Stimulated activated CD4-positive, alpha-beta T cell treated with anti-CD3 and anti-CD28 coated beads, TNF-alpha, amount 100 ng/mL, for 4 hours (primary cell): Measurements from ENCODE around the gene CROCC2.

Source experiments
- DNase-seq, 3 experiments: peaks; one replicate each; pipeline ENCODE4 v3.0.0-alpha.2; 2020; ENCODE audit warnings: low read depth in 3 of 3

CROCC2 gene

DNA sequence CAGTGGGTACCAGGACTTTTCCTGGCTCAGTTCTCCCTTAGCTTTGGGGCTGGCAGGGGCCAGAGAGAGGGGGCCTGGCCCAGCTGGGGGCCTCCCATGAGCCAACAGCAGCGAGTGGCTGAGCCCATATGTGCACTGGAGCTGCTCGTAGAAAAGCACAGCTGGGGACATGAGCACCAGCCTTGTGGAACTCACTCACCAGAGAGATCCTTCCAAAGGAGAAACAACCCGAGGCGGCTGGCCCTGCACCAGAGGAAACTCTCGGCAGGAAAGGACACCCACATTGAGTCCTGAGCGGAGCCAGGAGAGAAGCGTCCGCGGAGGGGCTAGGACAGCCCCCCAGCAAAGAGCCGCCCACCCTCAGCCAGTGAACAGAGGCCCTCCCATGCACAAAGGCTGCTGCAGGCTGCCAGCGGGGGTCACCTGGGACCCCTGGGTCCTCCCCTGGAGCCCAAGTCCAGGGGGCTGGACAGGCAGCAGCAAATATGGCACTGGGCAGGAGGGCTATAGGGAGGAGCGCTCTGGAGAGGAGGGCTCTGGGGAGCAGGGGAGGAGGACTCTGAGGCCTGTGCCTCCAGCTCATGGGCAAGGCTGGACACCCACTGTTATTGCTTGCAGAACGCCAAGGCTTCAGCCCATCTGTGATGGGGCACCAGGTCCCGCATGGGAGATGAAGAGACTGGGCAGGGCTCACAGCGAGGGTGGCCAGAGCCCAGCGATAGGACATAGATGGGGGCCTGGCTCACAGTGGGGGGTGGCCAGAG lies 50.2 kb downstream of the CROCC2 start:
- DNase-seq: no peak

DNA sequence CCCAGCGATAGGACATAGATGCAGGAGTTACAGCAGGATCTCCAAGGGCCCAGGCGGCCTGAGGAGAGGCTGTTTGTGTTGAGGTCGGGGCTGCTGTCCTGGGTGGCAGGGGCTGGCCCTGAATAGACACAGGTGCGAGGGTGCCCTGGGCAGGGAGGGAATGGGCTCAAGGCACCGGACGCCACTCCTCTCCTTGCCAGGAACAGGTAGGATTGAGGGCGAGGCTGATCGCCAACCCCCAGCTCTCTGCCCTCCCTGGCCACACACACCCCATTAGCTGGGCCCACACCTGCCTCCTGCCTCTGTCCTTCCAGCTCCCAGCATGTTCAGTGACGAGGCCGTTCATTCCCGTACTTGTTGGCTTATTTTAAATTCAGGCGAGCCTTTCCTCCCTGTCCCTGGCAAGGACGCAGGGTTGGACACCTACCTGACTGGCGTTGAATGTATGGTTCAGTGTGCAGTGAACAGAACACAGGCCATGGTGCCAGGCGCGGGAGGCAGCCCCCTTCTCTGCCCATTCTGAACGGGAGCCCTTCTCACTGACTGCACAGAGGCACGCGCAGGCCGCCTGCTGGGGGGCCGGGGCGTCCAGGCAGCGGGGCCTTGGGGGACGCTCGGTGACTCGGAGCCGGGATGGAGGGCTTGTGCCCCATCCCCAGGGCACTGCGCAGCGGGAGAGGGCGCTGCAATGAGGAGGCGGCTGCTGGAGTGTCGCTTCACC lies 51.0 kb downstream of the CROCC2 start:
- no peak for DNase-seq

DNA sequence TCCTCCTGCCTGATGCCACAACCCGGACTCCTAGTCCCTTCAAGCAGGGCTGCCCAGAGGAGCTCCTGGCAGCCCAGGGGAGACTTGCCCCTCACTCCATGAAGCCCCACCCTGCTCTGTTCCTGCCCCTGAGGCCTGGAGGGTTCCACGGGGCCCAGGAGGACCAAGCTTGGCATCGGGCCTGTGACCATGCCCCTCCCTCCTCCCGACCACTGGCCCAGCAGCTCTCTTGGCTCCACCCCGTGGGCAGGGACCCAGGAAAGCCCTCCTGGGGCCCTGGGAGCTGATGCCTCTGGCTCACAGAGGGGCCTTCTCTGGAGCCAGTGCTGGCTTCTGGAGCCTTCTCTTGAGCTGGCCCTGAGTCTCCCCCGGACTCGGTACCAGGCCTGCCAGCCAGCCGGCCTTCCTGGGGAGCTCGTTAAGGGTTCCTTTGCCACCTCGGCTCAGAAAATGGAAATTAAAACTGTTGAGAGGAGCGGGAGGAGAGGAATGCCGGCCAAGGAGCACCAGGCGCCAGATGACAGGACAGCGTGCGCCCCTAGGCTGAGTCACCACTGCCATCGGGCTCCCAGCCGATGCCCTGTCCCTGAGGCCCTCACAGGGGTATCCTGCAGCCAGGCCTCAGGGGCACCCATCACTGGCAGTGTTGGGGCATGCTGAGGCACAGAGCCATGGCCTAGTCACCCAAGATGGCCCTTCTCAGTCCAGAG lies 51.7 kb downstream of the CROCC2 start:
- no peak for DNase-seq

DNA sequence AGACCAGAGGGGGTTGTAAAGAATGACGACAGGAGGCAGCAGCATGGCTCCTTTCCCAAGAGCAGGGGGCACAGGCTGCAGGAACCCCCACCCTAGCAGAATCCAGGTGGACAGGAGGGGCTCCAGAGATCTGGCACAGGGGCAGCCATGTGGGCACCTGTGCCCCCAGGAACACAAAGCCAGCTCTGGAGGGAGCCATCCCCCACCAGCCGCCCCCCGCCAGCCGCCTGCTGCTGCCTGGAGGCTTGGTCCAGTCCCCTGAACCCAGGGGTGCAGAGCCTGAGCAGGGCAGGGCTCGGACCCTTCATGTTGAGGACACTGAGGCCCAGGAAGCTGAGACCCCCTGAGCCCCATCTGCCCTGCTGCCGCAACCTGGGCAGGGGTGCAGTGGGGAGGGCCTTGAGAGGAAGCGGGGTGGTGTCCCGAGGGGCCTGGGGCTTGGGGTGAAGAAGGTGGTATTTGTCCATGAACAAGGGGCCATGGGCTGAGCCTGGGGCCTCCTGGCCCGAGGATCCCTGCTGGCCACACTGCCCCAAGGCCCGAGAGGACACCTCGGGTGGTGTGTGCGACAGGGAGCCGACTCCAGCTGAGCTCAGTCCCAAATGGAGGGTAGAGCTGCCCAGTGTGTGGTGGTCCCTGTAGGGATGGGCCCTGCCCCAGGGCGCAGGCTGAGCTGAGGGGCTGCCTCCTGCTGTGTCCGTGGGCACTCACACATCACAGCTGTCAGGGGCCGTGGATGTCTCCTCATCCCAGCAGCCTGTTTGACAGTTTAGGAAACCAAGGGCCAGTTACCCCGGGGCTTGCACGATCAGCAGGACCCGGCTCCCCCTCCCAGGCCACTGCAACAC lies 52.5 kb downstream of the CROCC2 start:
- no peak for DNase-seq

DNA sequence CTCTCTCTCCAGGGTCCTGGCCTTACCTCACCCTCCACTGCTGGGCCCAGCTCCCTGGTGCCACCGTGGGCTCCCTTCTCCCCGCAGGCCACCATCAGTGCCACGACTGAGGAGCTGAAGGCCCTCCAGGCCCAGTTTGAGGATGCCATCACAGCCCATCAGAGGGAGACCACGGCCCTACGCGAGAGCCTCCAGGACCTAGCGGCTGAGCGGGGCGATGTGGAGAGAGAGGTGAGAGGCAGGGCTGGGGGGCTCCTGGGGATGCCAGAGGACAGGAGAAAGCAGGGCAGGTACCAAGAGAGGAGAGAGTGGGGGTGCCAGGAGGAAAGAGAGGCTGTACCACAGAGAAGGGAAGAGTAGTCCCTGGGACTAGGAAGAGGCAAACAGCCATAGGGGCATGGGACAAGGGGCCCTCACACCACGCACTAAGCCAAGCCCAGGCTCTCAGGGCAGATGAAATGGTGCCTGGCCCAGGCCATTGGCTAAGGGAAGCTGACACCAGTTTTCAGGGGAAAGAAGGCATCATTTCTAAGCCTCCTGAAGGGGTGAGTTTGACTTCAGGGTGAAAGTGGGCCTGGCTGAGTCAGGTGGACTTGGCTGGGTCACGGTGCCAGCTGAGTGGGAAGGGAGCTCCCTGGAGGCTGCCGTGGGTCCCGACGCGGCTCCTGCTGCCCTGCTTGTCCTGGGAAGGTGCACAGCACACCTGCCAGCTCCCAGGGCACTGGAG lies 53.2 kb downstream of the CROCC2 start:
- DNase-seq: no peak

DNA sequence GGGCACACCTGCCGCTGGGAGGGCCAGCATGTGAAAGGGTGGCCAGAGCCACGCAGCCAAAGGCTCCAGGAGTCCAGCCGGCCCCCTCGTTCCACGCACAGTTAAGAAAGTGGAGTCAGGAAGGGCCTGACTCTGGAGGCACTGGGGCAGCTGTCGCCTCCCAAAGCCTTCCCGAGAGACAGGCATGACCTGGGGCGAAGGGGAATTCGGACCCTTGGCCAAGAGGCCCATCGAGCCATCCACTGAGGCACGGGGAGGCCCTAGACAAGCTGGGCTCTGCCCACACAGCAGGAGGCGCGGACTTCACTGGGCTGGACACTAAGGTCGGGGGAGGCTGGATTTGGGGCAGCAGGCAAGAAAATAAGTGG lies 53.8 kb downstream of the CROCC2 start:
- DNase-seq: no peak

DNA sequence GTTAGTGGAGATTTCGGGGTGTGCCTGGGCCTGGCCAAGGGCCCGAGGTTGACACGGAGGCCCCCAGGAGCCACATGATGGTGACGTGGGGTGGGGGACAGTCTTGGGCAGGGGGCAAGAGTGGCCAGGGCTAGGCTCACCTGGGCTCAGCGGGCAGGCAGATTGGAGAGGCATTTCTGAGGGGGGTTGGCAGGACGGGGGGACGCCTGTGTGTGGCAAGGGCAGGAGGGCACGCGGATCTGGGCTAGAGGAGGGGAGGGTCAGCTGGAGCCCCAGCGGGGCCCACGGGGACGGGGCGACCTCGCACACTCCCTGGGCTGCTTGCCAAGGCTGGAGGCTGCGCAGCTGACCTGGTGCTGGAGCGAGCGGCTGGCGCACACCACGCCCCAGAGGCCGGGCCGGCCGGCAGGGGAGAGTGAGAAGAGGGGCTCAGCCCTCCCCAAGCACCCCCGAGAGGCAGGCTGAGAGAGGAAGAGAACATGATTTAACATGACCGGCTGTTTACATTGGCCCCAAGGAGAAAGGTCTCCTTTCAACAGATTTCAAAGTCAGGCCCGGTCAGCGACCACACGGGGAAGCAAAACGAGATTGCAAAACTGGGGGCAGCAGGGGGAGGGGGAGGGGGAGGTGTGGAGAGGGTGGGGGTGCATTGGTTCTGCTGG lies 54.3 kb downstream of the CROCC2 start:
- no peak for DNase-seq

DNA sequence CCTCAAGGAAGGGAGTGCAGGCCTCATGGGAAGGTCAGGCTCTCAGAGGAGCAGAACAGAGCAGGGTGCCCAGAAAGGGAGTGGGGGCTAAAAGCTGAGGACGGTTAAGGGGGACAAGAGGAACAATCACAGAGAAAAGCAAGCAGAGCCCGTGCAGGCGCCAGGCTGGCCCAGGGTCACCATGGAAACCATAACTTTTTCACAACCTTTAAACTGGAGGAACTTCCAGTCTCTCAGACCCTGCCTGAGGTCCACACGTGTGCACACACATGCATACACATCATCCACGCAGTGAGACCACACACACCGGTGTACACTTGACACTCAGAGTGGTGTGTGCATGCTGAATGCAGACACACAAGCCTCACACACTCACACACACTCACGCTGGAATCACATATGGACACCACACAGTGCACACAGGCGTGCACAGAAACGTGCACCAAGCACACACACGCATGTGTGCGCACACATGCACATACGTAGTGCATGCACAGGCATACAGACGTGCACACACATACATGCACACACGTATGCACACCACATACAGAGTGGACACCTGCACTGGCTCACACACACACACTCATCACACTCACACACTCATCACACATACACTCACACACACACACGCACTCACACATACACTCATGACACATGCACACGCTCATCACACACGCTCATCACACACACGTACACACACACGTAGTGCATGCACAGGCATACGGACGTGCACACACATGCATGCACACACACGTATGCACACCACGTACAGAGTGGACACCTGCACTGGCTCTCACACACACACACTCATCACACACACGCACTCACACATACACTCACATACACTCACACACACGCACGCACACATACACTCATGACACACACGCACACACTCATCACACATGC lies 55.1 kb downstream of the CROCC2 start:
- DNase-seq: no peak

DNA sequence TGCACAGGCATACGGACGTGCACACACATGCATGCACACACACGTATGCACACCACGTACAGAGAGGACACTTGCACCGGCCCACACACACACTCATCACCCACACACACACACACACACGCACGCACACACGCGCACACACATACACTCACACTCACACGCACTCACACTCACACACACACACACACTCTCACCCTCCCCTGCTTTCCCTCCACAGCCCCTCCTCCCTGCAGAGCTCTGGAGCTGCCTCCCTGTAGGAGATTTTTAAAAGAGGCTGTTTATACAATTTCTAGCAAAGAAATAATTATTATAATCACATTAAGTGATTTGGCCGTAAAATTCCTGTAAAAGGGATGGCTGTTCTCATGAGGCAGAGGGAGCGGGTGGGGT lies 55.8 kb downstream of the CROCC2 start:
- DNase-seq: no peak

DNA sequence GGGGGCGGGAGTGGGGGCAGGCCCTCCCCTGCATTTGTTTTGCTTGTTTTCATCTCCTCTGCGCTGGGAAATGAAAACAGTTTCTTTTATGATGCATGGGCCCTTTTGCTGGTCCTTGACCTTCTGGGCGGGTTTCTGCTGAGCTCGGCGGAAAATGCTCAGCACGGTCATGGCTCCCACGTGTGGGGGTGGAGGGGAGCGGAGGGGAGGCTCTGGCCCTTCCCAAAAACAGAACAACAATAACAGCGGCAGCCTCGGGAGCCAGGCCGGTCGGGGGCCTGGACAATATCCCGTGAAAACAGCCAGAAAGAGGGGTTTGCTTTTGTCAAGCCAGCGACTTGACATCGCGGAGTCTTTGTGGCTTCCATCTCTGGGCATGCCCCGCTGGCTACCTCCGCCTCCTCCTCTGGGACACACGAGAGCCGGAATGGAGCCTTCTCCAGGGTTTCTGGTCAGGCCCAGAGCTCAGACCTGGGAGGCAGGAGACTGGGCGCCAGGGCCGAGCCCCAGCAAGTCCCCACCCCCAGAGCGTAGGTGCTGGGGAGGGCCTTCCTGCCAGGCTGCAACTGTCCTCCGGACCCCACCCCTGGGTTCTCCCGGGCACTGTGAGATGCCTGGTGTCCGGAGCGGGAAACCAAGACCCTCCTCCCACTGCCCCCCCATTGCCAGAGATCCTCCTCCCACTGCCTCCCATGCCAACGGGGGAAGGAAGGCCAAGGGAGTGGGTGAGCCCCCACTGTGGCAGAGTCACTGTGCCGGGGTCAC lies 56.3 kb downstream of the CROCC2 start:
- no peak for DNase-seq

DNA sequence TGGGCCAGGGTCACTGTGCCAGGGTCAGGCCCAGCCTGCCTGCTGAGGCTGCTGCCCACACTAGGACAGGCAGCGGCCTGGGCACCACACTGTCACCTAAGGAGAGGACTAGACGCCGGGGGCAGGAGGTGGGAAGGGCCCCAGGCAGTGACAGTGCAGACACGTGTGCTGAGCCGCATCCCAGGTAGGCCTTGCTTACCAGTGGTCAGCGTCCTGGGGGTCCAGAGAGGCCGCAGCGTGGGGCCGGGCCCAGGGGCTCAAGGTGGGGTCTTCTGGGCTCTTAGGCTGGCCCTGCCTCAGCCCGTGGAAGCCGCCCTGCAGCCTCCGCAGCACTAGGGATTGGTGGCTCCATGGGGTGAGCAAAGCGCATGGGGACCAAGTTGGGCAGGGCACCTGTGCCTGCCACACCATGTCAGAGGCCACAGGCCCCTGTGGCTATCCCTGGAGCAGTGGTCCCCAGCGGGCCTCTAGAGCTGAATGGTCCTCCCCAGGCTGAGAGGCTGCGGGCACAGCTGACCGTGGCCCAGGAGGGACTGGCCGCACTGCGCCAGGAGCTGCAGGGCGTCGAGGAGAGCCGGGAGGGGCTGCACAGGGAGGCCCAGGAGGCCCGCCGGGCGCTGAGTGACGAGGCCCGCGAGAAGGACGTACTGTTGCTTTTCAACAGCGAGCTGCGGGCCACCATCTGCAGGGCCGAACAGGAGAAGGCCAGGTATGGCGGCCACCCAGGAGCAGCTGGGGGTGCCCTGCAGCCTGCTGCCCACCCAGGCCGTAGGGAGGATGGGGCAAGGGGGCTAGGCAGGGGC lies 57.1 kb downstream of the CROCC2 start:
- DNase-seq: no peak

DNA sequence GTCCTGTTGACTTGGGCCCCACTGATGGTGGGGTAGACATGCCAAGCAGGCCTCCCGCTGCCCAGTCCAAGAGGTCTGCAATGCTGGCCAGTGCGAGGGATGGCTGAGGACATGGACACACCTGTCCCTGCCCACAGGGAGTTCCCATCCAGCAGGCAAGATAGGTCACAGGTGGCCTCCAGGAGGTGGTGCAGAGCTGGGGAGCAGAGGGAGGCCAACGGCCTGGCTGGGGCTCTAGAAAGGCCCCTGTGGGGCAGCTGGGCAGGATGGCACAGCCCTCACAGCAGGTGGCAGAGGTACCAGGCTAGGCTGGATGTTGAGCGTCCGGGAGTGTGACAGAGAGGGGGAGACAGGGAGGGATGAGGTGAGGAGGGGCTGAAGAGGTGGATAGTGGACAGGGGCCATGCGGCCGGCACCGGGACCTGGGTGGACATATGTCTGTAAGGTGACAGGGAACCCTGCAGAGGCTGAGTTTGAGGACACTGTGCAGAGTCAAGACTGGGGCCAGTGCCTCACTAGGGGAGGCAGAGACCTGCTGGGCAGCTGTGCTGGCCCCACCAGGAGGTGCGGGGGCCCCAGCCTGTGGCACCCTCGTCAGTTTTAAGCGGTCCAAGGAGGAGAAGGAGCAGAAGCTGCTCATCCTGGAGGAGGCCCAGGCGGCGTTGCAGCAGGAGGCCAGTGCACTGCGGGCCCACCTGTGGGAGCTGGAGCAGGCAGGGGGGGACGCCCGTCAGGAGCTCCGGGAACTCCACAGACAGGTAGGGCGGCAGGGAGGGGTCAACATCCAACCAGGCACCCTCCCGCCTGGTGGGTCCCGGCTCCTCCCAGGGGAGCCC lies 58.0 kb downstream of the CROCC2 start:
- DNase-seq: no peak

DNA sequence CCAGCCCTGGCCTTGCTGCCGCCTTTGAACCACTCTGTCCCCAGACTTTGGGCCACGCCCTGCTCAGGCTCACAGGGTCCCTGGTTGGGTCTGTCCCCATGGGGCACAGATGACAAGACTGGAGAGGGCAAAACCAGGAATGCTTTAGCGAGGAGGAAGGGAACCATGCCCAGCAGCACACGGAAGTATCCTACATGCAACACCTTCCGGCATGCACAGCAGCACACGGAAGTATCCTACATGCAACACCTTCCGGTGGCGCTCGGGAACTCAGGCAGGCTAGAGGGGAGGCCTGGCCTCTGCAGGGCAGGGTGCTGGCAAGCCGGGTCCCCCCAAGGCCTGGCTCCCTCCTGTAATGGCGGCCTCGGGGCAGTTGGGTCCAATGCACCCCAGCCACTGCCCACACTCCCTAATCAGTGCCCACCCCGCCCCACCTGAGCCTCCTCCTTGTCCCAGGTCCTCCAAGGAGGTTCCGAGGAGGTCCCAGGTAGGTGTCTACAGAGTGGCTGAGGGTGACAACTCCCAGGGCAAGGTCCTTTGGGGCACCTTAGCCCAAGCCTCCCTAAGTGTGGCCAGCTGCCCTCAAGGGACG lies 58.7 kb downstream of the CROCC2 start:
- DNase-seq: no peak

DNA sequence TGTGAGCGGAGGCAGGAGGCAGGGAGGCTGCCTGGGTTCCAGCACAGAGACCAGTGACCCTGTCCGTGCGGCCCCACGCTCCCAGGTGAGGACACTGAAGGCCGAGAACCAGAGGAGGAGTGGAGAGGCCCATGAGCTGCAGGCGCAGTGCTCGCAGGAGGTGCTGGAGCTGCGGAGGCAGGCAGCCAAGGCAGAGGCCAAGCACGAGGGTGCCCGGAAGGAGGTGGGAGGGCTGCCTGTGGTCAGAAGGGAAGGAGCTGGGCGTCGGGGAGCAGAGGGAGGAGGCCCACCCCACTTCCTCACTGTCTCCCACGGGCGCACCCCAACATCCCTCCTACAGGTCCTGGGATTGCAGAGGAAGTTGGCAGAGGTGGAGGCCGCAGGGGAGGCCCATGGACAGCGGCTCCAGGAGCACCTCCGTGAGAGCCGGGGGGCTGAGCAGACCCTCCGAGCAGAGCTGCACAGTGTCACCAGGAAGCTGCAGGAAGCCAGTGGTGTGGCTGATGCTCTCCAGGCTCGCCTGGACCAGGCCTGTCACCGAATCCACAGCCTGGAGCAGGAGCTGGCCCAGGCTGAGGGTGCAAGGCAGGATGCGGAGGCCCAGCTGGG lies 59.3 kb downstream of the CROCC2 start:
- no peak for DNase-seq

DNA sequence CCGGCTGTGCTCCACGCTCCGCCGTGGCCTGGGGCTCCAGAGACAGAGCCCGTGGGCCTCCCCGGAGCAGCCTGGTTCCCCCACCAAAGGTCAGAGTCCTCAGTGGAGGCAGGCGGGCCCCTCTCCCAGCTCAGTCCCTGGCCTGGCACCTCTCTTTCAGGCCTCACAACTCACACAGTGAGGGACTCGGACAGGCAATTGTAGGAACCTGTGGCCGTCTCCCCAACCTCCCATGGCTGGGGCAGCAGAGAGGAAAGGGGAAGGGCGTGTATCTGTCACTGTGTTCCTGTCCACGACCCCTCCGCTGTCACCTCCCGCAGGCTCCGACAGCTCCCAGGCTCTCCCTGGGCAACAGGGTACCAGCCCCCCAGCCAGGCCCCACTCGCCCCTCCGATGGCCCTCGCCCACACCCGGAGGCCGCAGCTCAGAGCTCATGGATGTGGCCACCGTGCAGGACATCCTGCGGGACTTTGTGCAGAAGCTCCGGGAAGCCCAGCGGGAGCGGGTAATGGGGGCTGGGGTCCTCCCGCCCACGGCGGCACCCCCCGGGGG lies 59.8 kb downstream of the CROCC2 start:
- no peak for DNase-seq

DNA sequence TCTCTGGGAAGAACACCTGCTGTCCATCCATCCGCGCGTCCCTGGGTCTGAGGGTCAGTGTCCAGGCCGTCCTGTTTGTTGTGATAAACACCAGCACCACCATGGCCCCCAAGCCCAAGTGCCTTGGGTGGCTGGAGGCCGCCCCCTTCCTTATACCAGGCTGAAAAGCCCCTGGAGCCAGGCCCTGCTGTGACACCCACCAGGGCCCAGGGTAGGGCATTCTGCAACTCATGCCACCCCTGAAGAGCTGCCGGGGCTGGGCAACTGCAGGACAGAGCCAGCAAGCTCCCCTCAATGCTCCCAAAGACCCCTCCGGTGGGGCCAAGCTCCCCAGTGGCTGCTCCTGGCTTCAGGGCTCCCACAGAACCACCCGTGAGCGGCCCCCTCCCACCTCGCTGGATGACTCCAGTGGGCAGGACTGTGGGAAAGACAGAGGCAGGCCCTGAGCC lies 60.3 kb downstream of the CROCC2 start:
- DNase-seq: no peak
